Endothelial cell of umbilical vein (primary cell): ENCODE measurements around the gene HPS3. TPM values are rescaled to one million over a fixed set of nuclear protein-coding genes. Genes with fewer than 3 reads are reported as not detected.
"Not testable (repeated sequence)": the region's sequence is repeated elsewhere in the genome, so short reads cannot be mapped to it uniquely, and the experiment has no call there.

Source experiments
- BruUV-seq: library from RNA; stranded (reverse); fragments of 400-500 nt; replicated peaks from 2 replicates; lab custom pipeline; 2021; lab: Mats Ljungman, UMichigan
- CTCF ChIA-PET: fragments of 300-600, 350-600 bp; sonication (Branson Sonifier 250); formaldehyde crosslinking; loops from one replicate; lab custom pipeline; 2021; ENCODE audit warnings: antibody characterized with exemption, inconsistent platforms; lab: Charles Lee
- POLR2A ChIA-PET: fragments of 300-600, 350-600 bp; sonication (Branson Sonifier 250); formaldehyde crosslinking; loops from one replicate; lab custom pipeline; 2021; ENCODE audit warnings: antibody characterized with exemption, inconsistent platforms; lab: Charles Lee
- DNase-seq: peaks from one replicate; pipeline ENCODE4 v3.0.0-alpha.2; 2011; ENCODE audit warnings: low read depth, low spot score
- FAIRE-seq: peaks from 2 replicates; lab custom pipeline; 2011; peaks lifted over from hg19 to GRCh38; lab: Jason Lieb, UNC
- H2AFZ ChIP-seq: 2 replicates; pipeline ENCODE4 v1.6.0; 2012; ENCODE audit warnings: low read depth, low read length, control low read depth, inconsistent platforms
- H3K27ac ChIP-seq: 2 replicates; pipeline ENCODE4 v1.5.1; 2011; ENCODE audit warnings: low read depth, mild to moderate bottlenecking, control low read depth, low read length, moderate library complexity; ENCODE audit not compliant: insufficient read depth
- H3K27me3 ChIP-seq, 2 experiments: 2 replicates each; pipeline versions ENCODE4 v1.6.0 to v1.6.1; 2011; ENCODE audit warnings: low read length in 2 of 2, mixed read lengths in 1 of 2; ENCODE audit not compliant: control insufficient read depth in 2 of 2, insufficient read depth in 2 of 2
- H3K36me3 ChIP-seq, 2 experiments: 2 replicates in 1 of 2; 3 replicates in 1 of 2; pipeline ENCODE4 v1.5.1; 2011; ENCODE audit warnings: low read length in 2 of 2, mild to moderate bottlenecking in 1 of 2, moderate library complexity in 1 of 2; ENCODE audit not compliant: control insufficient read depth in 2 of 2, insufficient read depth in 2 of 2; ENCODE audit errors: extremely low read depth in 1 of 2
- H3K4me1 ChIP-seq: 3 replicates; pipeline ENCODE4 v1.5.1; 2011; ENCODE audit warnings: mild to moderate bottlenecking, low read length; ENCODE audit not compliant: control insufficient read depth, insufficient read depth; ENCODE audit errors: extremely low read depth
- H3K4me2 ChIP-seq: 2 replicates; pipeline ENCODE4 v1.6.1; 2011; ENCODE audit warnings: low read length, control low read depth, mixed read lengths; ENCODE audit not compliant: insufficient read depth
- H3K4me3 ChIP-seq, 3 experiments: fragments of 200-600 bp in 1 of 3; sonication (generic), shearing (Covaris generic) in 1 of 3; replicated peaks in 1 of 3; 2 replicates each; pipeline ENCODE4 v1.5.1; 2011 to 2016; ENCODE audit warnings: control low read depth in 3 of 3, low read length in 3 of 3, mild to moderate bottlenecking in 2 of 3, inconsistent platforms in 1 of 3, low read depth in 1 of 3, moderate library complexity in 1 of 3; ENCODE audit not compliant: insufficient read depth in 1 of 3
- H3K79me2 ChIP-seq: 2 replicates; pipeline ENCODE4 v1.6.0; 2012; ENCODE audit warnings: low read length, inconsistent platforms; ENCODE audit not compliant: control insufficient read depth, insufficient read depth
- H3K9ac ChIP-seq: replicated peaks from 2 replicates; pipeline ENCODE3; 2011; ENCODE audit warnings: low read length, control low read depth; ENCODE audit not compliant: insufficient read depth; ENCODE audit errors: extremely low read depth
- H3K9me1 ChIP-seq: replicated peaks from 3 replicates; pipeline ENCODE4 v1.6.0; 2011; ENCODE audit warnings: mild to moderate bottlenecking, low read length; ENCODE audit not compliant: control insufficient read depth, insufficient read depth; ENCODE audit errors: extremely low read depth
- H3K9me3 ChIP-seq: replicated peaks from 2 replicates; pipeline ENCODE4 v1.5.1; 2012; ENCODE audit warnings: low read length, inconsistent platforms; ENCODE audit not compliant: control insufficient read depth, insufficient read depth
- H4K20me1 ChIP-seq: replicated peaks from 2 replicates; pipeline ENCODE3; 2011; ENCODE audit warnings: mild to moderate bottlenecking, low read length; ENCODE audit not compliant: control insufficient read depth, insufficient read depth; ENCODE audit errors: extremely low read depth
- EZH2 ChIP-seq: IDR thresholded peaks from 2 replicates; pipeline ENCODE4 v1.6.1; 2012; ENCODE audit warnings: borderline replicate concordance, low read depth, mild to moderate bottlenecking, moderate library complexity, low read length, inconsistent platforms; ENCODE audit not compliant: severe bottlenecking
- FOS ChIP-seq: IDR thresholded peaks from 2 replicates; pipeline ENCODE4 v1.6.1; 2011; ENCODE audit warnings: mild to moderate bottlenecking, low read length, moderate library complexity, borderline replicate concordance; ENCODE audit not compliant: insufficient read depth
- GATA2 ChIP-seq: IDR thresholded peaks from 2 replicates; pipeline ENCODE4 v1.7.0; 2011; ENCODE audit warnings: low read depth, mild to moderate bottlenecking, moderate library complexity, mixed read lengths, low read length; ENCODE audit not compliant: insufficient read length, insufficient read depth
- JUN ChIP-seq: IDR thresholded peaks from 2 replicates; pipeline ENCODE4 v1.6.1; 2011; ENCODE audit warnings: borderline replicate concordance, low read depth; ENCODE audit not compliant: insufficient read length, insufficient read depth
- MAX ChIP-seq: IDR thresholded peaks from 2 replicates; pipeline ENCODE4 v1.6.1; 2011; ENCODE audit not compliant: insufficient read depth, insufficient read length
- MYC ChIP-seq: IDR thresholded peaks from one replicate; pipeline ENCODE4 v1.6.1; 2011; ENCODE audit warnings: mild to moderate bottlenecking, low read depth, low read length
- POLR2A ChIP-seq: IDR thresholded peaks from 2 replicates; pipeline ENCODE4 v1.6.1; 2012; ENCODE audit warnings: low read depth, mild to moderate bottlenecking, control low read depth, low read length
- POLR2AphosphoS5 ChIP-seq: IDR thresholded peaks from 2 replicates; pipeline ENCODE4 v1.6.1; 2012; ENCODE audit warnings: low read depth, mild to moderate bottlenecking, control low read depth, low read length, moderate library complexity; ENCODE audit not compliant: insufficient read depth
- dilution Hi-C: fragments of 300-500 bp; cut with MboI; formaldehyde crosslinking; loops from one replicate; pipeline ENCODE4 v1.15.0; 2019; ENCODE audit warnings: low sequenced_read_pairs; ENCODE audit not compliant: extremely low pct_ligation_motif_present
- intact Hi-C: fragments of 100-400 bp; cut with micrococcal nuclease; formaldehyde crosslinking; loops from one replicate; pipeline ENCODE4 v1.10.0; 2022
- polyA plus RNA-seq, 4 experiments: library from polyadenylated mRNA; depleted of rRNA in 3 of 4; stranded (reverse) in 3 of 4; unstranded in 1 of 4; fragments of >200 nt; gene quantifications; 2 replicates each; pipeline versions ENCODE4 v1.2.1 to v1.2.3, GENCODE V29; 2011 to 2012; ENCODE audit warnings: missing spikeins in 1 of 4
- total RNA-seq: library from RNA; stranded (reverse); gene quantifications from 2 replicates; pipeline ENCODE4 v1.2.3, GENCODE V29; 2021
- TF ChIP-seq, protein P1 (sequence below), 2 donors: IDR thresholded peaks; 1 replicate in 1 of 2; 2 replicates in 1 of 2; pipeline ENCODE4 v1.5.1; 2011; ENCODE audit warnings: low read length in 2 of 2, mild to moderate bottlenecking in 2 of 2, moderate library complexity in 2 of 2, control low read depth in 1 of 2, inconsistent platforms in 1 of 2, low read depth in 1 of 2; ENCODE audit not compliant: insufficient read depth in 1 of 2; ENCODE audit errors: extremely low read depth in 1 of 2

The HPS3 gene
- total and polyA plus RNA-seq, 2 donors (not counting 3 experiments of a cell fraction or from before 2014, with no cell fraction given): 8.8 to 16.1 TPM

GRCh38 chr3:149095487-149095886 lies 34.0 kb upstream of the HPS3 start:
- DNase-seq (no peak), FAIRE-seq (no peak)
- H3K27me3 ChIP-seq: peaks cover 0 to 2% of the 10 kb centered on the region in 2 experiments
- dilution Hi-C loops: no loop called here
- intact Hi-C loops: no loop called here
- POLR2A ChIA-PET: no interaction called here
- TF ChIP-seq MYC: no peak
- no peak for TF ChIP-seq EZH2
- no peak for TF ChIP-seq POLR2A
- TF ChIP-seq, protein P1, sequence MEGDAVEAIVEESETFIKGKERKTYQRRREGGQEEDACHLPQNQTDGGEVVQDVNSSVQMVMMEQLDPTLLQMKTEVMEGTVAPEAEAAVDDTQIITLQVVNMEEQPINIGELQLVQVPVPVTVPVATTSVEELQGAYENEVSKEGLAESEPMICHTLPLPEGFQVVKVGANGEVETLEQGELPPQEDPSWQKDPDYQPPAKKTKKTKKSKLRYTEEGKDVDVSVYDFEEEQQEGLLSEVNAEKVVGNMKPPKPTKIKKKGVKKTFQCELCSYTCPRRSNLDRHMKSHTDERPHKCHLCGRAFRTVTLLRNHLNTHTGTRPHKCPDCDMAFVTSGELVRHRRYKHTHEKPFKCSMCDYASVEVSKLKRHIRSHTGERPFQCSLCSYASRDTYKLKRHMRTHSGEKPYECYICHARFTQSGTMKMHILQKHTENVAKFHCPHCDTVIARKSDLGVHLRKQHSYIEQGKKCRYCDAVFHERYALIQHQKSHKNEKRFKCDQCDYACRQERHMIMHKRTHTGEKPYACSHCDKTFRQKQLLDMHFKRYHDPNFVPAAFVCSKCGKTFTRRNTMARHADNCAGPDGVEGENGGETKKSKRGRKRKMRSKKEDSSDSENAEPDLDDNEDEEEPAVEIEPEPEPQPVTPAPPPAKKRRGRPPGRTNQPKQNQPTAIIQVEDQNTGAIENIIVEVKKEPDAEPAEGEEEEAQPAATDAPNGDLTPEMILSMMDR (IDR thresholded peaks at IDR 0.05; ENCODE audit: extremely low read depth in 1 of 2, insufficient read depth in 1 of 2, low read depth in 1 of 2, low read length in 2 of 2): no peak
- TF ChIP-seq GATA2: no peak
- TF ChIP-seq MAX: no peak
- TF ChIP-seq FOS: no peak
- no peak for TF ChIP-seq POLR2AphosphoS5
- TF ChIP-seq JUN: no peak
- H3K27ac ChIP-seq: no peak overlapping the region
- no peak overlapping the region for H2AFZ ChIP-seq
- H3K4me1 ChIP-seq: no peaks in the 10 kb centered on the region
- no peaks in the 10 kb centered on the region for H3K36me3 ChIP-seq
- H3K9me3 ChIP-seq: no peaks in the 10 kb centered on the region
- no peaks in the 10 kb centered on the region for H3K9me1 ChIP-seq
- no peaks in the 10 kb centered on the region for H3K79me2 ChIP-seq
- no peaks in the 10 kb centered on the region for H4K20me1 ChIP-seq
- no peak overlapping the region for H3K9ac ChIP-seq
- no peak overlapping the region for H3K4me2 ChIP-seq
- no TSS peak for BruUV-seq
- no peak overlapping the region for H3K4me3 ChIP-seq
- CTCF ChIA-PET: no interaction called here

DNA sequence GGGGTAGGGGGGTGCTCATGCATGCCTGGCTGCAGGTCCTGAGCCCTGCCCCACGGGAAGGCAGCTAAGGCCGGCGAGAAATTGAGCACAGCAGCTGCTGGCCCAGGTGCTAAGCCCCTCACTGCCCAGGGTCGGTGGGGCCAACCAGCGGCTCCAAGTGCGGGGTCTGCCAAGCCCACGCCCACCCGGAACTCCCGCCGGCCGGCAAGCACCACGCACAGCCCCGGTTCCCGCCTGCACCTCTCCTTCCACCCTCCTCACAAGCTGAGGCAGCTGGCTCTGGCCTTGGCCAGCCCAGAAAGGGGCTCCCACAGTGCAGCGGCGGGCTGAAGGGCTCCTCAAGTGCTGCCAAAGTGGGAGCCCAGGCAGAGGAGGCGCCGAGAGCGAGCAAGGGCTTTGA lies 31.5 kb upstream of the HPS3 start:
- FAIRE-seq, BruUV-seq, H3K4me2 ChIP-seq, dilution Hi-C loops, H3K9me3 ChIP-seq, POLR2A ChIA-PET, H3K79me2 ChIP-seq, CTCF ChIA-PET, H3K4me1 ChIP-seq, H3K9me1 ChIP-seq, intact Hi-C loops, H3K36me3 ChIP-seq, H3K27ac ChIP-seq, H3K4me3 ChIP-seq, DNase-seq, H3K27me3 ChIP-seq, H2AFZ ChIP-seq, H4K20me1 ChIP-seq, H3K9ac ChIP-seq: not testable (repeated sequence)
